Measurements from ENCODE around the gene PHF20.
"Not testable (repeated sequence)": the region's sequence is repeated elsewhere in the genome, so short reads cannot be mapped to it uniquely, and the experiment has no call there.

PHF20 gene

GRCh38 chr20:35762461-35762860, 9.4 kb upstream of the PHF20 start:
- H3K4me1 ChIP-seq (ENCODE audit: control insufficient read depth in 5 of 5, insufficient read depth in 5 of 5, low read length in 5 of 5), result peaks cover 0 to 3% (median 0%) of the 10 kb centered on the region in 5 donors
- no peak overlapping the region for H3K9ac ChIP-seq (ENCODE audit: low read length in 5 of 5)
- H3K36me3 ChIP-seq (ENCODE audit: control insufficient read depth in 5 of 5, insufficient read depth in 5 of 5, low read length in 5 of 5), result no peaks in the 10 kb centered on the region
- no peaks in the 10 kb centered on the region for H3K27me3 ChIP-seq (ENCODE audit: control insufficient read depth in 5 of 5, insufficient read depth in 4 of 5, low read length in 5 of 5)
- no peak overlapping the region for H3K4me3 ChIP-seq (ENCODE audit: low read depth in 1 of 5, low read length in 5 of 5)
- no peak overlapping the region for H3K27ac ChIP-seq (ENCODE audit: low read depth, low read length)
- no peaks in the 10 kb centered on the region for H3K9me3 ChIP-seq (ENCODE audit: control insufficient read depth in 5 of 5, low read length in 5 of 5)

- H3K36me3 ChIP-seq (ENCODE audit: control insufficient read depth in 5 of 5, insufficient read depth in 5 of 5, low read length in 5 of 5); H3K27ac ChIP-seq (ENCODE audit: low read depth, low read length); H3K4me3 ChIP-seq (ENCODE audit: low read depth in 1 of 5, low read length in 5 of 5); H3K9ac ChIP-seq (ENCODE audit: low read length in 5 of 5); H3K27me3 ChIP-seq (ENCODE audit: control insufficient read depth in 5 of 5, insufficient read depth in 4 of 5, low read length in 5 of 5); H3K9me3 ChIP-seq (ENCODE audit: control insufficient read depth in 5 of 5, low read length in 5 of 5): not testable (repeated sequence)
- peaks cover 15 to 27% (median 21%) of the 10 kb centered on the region in 5 donors for H3K4me1 ChIP-seq (ENCODE audit: control insufficient read depth in 5 of 5, insufficient read depth in 5 of 5, low read length in 5 of 5)
Measured at GRCh38 chr20:35764936-35765335, 6.9 kb upstream of the PHF20 start.

DNA sequence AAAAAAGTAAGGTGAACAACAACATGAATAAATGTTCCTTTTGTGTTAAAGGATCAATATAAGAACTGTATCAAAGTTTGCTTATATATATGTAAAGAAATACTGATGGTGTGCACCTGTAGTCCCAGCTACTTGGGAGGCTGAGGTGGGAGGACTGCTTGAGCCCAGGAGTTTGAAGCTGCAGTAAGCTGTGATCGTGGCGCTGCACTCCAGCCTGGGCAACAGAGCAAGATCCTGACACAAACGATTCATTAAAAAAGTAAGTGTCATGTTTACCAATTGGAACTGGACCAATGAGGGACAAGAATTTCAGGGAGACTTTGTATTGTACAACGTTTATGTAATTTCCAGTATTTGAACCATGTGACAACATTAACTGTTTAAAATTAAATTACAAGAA, 5.0 kb upstream of the PHF20 start:
- Histone ChIP-seq H3K27me3 (ENCODE audit: control insufficient read depth in 5 of 5, insufficient read depth in 4 of 5, low read length in 5 of 5) (no peaks in the 10 kb centered on the region), H3K4me1 (ENCODE audit: control insufficient read depth in 5 of 5, insufficient read depth in 5 of 5, low read length in 5 of 5) (peaks cover 15 to 40% (median 29%) of the 10 kb centered on the region in 5 donors), H3K4me3 (ENCODE audit: low read depth in 1 of 5, low read length in 5 of 5) (no peak overlapping the region), H3K9ac (ENCODE audit: low read length in 5 of 5) (no peak overlapping the region), H3K9me3 (ENCODE audit: control insufficient read depth in 5 of 5, low read length in 5 of 5) (no peaks in the 10 kb centered on the region), H3K36me3 (ENCODE audit: control insufficient read depth in 5 of 5, insufficient read depth in 5 of 5, low read length in 5 of 5) (no peaks in the 10 kb centered on the region), H3K27ac (ENCODE audit: low read depth, low read length) (peak overlapping the region; percentile 84)

DNA sequence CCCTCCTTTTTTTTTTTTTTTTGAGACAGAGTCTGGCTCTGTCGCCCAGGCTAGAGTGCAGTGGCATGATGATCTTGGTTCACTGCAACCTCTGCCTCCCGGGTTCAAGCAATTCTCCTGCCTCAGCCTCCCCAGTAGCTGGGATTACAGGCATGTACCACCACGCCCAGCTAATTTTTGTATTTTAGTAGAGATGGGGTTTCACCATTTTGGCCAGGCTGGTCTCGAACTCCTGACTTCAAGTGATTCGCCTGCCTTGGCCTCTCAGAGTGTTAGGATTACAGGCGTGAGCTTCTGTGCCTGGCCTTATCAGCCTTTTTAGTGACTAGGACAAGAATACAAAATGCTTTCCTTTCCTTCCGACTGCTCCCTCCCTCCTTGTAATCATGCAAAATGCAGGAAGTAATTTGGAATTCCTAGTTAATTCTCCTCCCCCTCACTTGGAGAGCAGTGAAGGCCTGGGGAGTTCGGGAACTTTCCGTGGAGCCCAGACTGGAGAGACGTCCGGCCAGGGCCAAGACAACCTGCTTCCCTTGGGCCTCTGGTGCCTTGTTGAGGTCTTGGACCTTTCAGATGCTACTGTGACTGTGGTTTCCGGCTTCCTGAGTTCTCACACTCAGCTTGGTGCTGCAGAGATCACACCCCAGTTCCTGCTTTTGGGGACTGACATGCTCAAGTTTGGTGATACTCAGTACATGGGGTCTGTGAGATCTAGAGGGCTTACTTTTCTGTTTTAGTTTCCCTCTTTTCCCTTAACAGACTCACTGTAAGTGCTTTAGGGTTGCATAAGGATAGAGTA, 3.9 kb upstream of the PHF20 start:
- Histone ChIP-seq H3K9me3 (ENCODE audit: control insufficient read depth in 5 of 5, low read length in 5 of 5) (no peaks in the 10 kb centered on the region), H3K27me3 (ENCODE audit: control insufficient read depth in 5 of 5, insufficient read depth in 4 of 5, low read length in 5 of 5) (no peaks in the 10 kb centered on the region), H3K36me3 (ENCODE audit: control insufficient read depth in 5 of 5, insufficient read depth in 5 of 5, low read length in 5 of 5) (no peaks in the 10 kb centered on the region), H3K4me3 (ENCODE audit: low read depth in 1 of 5, low read length in 5 of 5) (peak overlapping the region in 3 of 5 donors; percentile 4 to 53 (median 5)), H3K27ac (ENCODE audit: low read depth, low read length) (peak overlapping the region; percentile 84), H3K4me1 (ENCODE audit: control insufficient read depth in 5 of 5, insufficient read depth in 5 of 5, low read length in 5 of 5) (peaks cover 19 to 46% (median 34%) of the 10 kb centered on the region in 5 donors), H3K9ac (ENCODE audit: low read length in 5 of 5) (peak overlapping the region in 3 of 5 donors; percentile 28 to 55 (median 30))

DNA sequence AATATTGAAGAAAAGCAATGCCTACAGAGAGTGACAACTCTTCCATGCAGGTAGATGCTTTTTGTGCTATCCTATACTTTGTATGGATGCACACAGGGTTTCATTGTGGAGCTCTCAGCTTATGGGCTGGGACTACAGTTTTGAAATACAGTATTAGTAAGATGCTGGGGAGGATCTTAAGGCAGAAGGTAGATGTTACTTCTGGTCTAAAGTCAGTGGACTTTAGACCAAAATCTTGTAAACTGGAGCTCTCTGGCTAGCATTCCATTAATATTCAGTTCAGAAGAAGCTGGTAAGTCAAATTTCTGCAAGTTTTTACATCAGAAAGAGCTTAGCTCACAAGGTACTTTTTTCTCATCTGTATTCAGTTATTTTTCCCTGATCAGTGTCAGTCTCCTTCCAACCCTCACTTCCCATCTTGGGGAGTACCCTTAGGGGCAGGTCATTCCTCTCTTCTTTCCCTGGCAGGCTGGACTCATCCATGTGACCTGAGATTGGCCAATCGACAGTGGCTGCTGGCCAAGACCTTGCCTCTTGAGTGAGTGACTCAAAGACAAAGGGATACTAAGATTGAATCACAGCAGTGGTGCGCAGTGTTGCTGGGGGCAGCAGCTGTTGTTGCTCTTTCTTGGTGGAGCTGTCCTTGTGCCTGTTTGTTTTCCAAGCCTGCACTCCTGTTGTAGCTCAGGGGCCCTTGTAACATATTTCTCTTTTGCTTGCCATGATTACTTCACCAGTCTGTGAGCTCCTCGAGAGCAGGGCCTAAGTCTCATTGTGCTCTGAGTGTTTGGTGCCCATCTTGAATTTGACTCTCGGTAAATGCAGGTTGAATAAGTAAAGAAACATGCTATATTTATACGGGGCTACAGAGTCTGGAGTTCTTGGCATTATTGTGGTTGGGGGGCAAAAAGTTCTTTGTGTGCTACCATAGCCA, 2.8 kb upstream of the PHF20 start:
- peaks cover 22 to 57% (median 45%) of the 10 kb centered on the region in 5 donors for H3K4me1 ChIP-seq (ENCODE audit: control insufficient read depth in 5 of 5, insufficient read depth in 5 of 5, low read length in 5 of 5)
- H3K4me3 ChIP-seq (ENCODE audit: low read depth in 1 of 5, low read length in 5 of 5), result peak overlapping the region in 1 of 5 donors; percentile 13
- H3K27me3 ChIP-seq (ENCODE audit: control insufficient read depth in 5 of 5, insufficient read depth in 4 of 5, low read length in 5 of 5), result no peaks in the 10 kb centered on the region
- H3K9ac ChIP-seq (ENCODE audit: low read length in 5 of 5), result peak overlapping the region in 3 of 5 donors; percentile 40 to 81 (median 55)
- no peaks in the 10 kb centered on the region for H3K9me3 ChIP-seq (ENCODE audit: control insufficient read depth in 5 of 5, low read length in 5 of 5)
- no peaks in the 10 kb centered on the region for H3K36me3 ChIP-seq (ENCODE audit: control insufficient read depth in 5 of 5, insufficient read depth in 5 of 5, low read length in 5 of 5)
- peak overlapping the region; percentile 84 for H3K27ac ChIP-seq (ENCODE audit: low read depth, low read length)

GRCh38 chr20:35771367-35771688, 487 bp upstream of the PHF20 start:
- no peaks in the 10 kb centered on the region for H3K9me3 ChIP-seq (ENCODE audit: control insufficient read depth in 5 of 5, low read length in 5 of 5)
- peak overlapping the region in 4 of 5 donors; percentile 42 to 82 (median 78) for H3K4me3 ChIP-seq (ENCODE audit: low read depth in 1 of 5, low read length in 5 of 5)
- H3K9ac ChIP-seq (ENCODE audit: low read length in 5 of 5), result peak overlapping the region in 1 of 5 donors; percentile 10
- H3K27me3 ChIP-seq (ENCODE audit: control insufficient read depth in 5 of 5, insufficient read depth in 4 of 5, low read length in 5 of 5), result no peaks in the 10 kb centered on the region
- peak overlapping the region; percentile 49 for H3K27ac ChIP-seq (ENCODE audit: low read depth, low read length)
- peaks cover 22 to 65% (median 46%) of the 10 kb centered on the region in 5 donors for H3K4me1 ChIP-seq (ENCODE audit: control insufficient read depth in 5 of 5, insufficient read depth in 5 of 5, low read length in 5 of 5)
- peaks cover 0 to 8% (median 5%) of the 10 kb centered on the region in 5 donors for H3K36me3 ChIP-seq (ENCODE audit: control insufficient read depth in 5 of 5, insufficient read depth in 5 of 5, low read length in 5 of 5)

DNA sequence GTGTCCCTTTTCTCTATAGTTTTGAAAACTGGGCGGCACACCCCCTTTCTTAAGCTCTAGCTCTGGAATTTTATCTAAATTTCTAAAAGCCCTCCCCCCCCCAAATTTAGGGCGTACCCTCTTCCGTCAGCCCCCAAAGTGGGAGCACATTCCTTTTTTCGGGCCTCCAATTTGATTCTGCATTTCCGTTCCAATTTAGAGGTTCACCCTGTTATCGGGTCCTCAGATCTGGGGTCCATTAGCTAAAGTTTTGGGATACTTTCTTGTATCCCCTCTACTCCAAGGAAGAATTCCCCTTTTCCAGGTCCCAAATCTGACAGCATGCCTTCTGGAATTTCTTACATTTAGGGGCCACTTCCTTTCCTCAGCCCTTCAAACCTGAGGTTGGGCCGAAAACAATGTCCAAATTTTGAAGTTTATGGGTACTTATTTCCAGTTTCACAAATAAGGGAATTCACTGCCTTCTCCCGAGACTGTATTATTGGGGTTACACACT, 796 bp downstream of the PHF20 start:
- H3K27ac ChIP-seq (ENCODE audit: low read depth, low read length), result peak overlapping the region; percentile 79
- peaks cover 22 to 69% (median 56%) of the 10 kb centered on the region in 5 donors for H3K4me1 ChIP-seq (ENCODE audit: control insufficient read depth in 5 of 5, insufficient read depth in 5 of 5, low read length in 5 of 5)
- H3K27me3 ChIP-seq (ENCODE audit: control insufficient read depth in 5 of 5, insufficient read depth in 4 of 5, low read length in 5 of 5), result no peaks in the 10 kb centered on the region
- H3K9me3 ChIP-seq (ENCODE audit: control insufficient read depth in 5 of 5, low read length in 5 of 5), result no peaks in the 10 kb centered on the region
- H3K36me3 ChIP-seq (ENCODE audit: control insufficient read depth in 5 of 5, insufficient read depth in 5 of 5, low read length in 5 of 5), result peaks cover 0 to 8% (median 5%) of the 10 kb centered on the region in 5 donors
- peak overlapping the region; percentile 4 to 95 (median 81) for H3K9ac ChIP-seq (ENCODE audit: low read length in 5 of 5)
- peak overlapping the region; percentile 71 to 82 (median 78) for H3K4me3 ChIP-seq (ENCODE audit: low read depth in 1 of 5, low read length in 5 of 5)

GRCh38 chr20:35773154-35773751, 1.4 kb downstream of the PHF20 start:
- no peaks in the 10 kb centered on the region for H3K9me3 ChIP-seq (ENCODE audit: control insufficient read depth in 5 of 5, low read length in 5 of 5)
- H3K27me3 ChIP-seq (ENCODE audit: control insufficient read depth in 5 of 5, insufficient read depth in 4 of 5, low read length in 5 of 5), result no peaks in the 10 kb centered on the region
- H3K4me3 ChIP-seq (ENCODE audit: low read depth in 1 of 5, low read length in 5 of 5), result peak overlapping the region; percentile 71 to 82 (median 78)
- peak overlapping the region; percentile 4 to 95 (median 79) for H3K9ac ChIP-seq (ENCODE audit: low read length in 5 of 5)
- peaks cover 17 to 63% (median 51%) of the 10 kb centered on the region in 5 donors for H3K4me1 ChIP-seq (ENCODE audit: control insufficient read depth in 5 of 5, insufficient read depth in 5 of 5, low read length in 5 of 5)
- peak overlapping the region; percentile 79 for H3K27ac ChIP-seq (ENCODE audit: low read depth, low read length)
- peaks cover 0 to 8% (median 5%) of the 10 kb centered on the region in 5 donors for H3K36me3 ChIP-seq (ENCODE audit: control insufficient read depth in 5 of 5, insufficient read depth in 5 of 5, low read length in 5 of 5)

DNA sequence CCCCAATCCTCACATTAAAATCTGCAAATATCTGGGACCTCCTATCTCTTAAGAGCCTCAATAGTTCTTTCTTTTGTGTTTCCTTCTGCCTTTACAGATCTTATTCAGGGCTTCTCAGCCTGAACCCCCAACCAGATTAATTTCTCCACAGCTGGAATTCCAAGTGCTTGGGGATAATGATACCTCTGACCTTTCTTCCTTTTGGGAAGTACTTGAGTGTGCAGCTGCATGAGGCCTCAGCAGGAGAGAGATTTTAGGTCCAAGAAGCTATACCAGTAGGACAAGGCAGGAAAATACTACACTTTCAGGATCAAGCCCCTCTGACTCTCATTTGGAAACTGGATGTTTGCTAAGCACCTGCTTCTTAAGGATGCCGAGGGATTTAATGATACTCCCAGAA, 2.6 kb downstream of the PHF20 start:
- H3K27ac ChIP-seq (ENCODE audit: low read depth, low read length), result no peak overlapping the region

More for the DNA sequence above, 2.6 kb downstream of the PHF20 start:
- no peaks in the 10 kb centered on the region for H3K9me3 ChIP-seq (ENCODE audit: control insufficient read depth in 5 of 5, low read length in 5 of 5)
- H3K9ac ChIP-seq (ENCODE audit: low read length in 5 of 5), result no peak overlapping the region
- H3K36me3 ChIP-seq (ENCODE audit: control insufficient read depth in 5 of 5, insufficient read depth in 5 of 5, low read length in 5 of 5), result peaks cover 0 to 8% (median 5%) of the 10 kb centered on the region in 5 donors
- peaks cover 8 to 51% (median 41%) of the 10 kb centered on the region in 5 donors for H3K4me1 ChIP-seq (ENCODE audit: control insufficient read depth in 5 of 5, insufficient read depth in 5 of 5, low read length in 5 of 5)
- H3K4me3 ChIP-seq (ENCODE audit: low read depth in 1 of 5, low read length in 5 of 5), result no peak overlapping the region
- H3K27me3 ChIP-seq (ENCODE audit: control insufficient read depth in 5 of 5, insufficient read depth in 4 of 5, low read length in 5 of 5), result no peaks in the 10 kb centered on the region
